HG03103 (cell line): ENCODE results near the gene NUDT3.
A peak's percentile ranks its signal among the peaks of the same experiment; 100 is the strongest.
"Not testable (repeated sequence)": the region's sequence is repeated elsewhere in the genome, so short reads cannot be mapped to it uniquely, and the experiment has no call there.

Experiments used
- ATAC-seq: cut with Tn5 transposase; IDR thresholded peaks from one replicate; pipeline ENCODE4 v1.9.1; 2021; ENCODE audit warnings: low read depth; ENCODE audit not compliant: unreplicated experiment

The NUDT3 gene

DNA sequence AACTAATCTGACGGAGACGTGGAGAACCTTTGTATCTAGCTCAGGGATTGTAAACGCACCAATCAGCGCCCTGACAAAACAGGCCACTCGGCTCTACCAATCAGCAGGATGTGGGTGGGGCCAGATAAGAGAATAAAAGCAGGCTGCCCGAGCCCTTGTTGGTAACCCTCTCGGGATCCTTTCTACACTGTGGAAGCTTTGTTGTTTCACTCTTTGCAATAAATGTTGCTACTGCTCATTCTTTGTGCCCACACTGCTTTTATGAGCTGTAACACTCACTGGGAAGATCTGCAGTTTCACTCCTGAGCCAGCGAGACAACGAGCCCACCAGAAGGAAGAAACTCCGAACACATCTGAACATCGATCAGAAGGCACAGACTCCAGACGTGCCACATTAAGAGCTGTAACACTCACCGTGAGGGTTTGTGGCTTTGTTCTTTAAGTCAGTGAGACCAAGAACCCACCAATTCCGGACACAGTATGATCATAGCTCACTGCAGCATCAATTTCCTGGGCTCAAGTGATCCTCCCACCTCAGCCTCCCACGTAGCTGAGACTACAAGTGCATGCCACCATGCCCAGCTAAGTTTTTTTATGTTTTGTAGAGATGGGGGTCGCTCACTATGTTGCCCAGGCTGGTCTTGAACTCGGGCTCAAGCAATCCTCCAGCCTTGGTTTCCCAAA lies 122.7 kb downstream of the NUDT3 start:
- ATAC-seq, result not testable (repeated sequence)

DNA sequence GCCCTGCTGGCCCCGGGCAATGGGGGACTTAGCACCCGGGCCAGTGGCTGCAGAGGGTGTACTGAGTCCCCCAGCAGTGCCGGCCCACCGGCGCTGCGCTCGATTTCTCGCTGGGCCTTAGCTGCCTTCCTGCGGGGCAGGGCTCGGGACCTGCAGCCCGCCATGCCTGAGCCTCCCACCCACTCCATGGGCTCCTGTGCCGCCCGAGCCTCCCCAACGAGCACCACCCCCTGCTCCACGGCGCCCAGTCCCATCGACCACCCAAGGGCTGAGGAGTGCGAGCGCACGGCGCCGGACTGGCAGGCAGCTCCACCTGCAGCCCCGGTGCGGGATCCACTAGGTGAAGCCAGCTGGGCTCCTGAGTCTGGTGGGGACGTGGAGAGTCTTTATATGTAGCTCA lies 123.3 kb downstream of the NUDT3 start:
- not testable (repeated sequence) for ATAC-seq

GRCh38 chr6:34267746-34268145 lies 124.7 kb downstream of the NUDT3 start:
- no peak for ATAC-seq

GRCh38 chr6:34263484-34263883 lies 129.0 kb downstream of the NUDT3 start:
- not testable (repeated sequence) for ATAC-seq

DNA sequence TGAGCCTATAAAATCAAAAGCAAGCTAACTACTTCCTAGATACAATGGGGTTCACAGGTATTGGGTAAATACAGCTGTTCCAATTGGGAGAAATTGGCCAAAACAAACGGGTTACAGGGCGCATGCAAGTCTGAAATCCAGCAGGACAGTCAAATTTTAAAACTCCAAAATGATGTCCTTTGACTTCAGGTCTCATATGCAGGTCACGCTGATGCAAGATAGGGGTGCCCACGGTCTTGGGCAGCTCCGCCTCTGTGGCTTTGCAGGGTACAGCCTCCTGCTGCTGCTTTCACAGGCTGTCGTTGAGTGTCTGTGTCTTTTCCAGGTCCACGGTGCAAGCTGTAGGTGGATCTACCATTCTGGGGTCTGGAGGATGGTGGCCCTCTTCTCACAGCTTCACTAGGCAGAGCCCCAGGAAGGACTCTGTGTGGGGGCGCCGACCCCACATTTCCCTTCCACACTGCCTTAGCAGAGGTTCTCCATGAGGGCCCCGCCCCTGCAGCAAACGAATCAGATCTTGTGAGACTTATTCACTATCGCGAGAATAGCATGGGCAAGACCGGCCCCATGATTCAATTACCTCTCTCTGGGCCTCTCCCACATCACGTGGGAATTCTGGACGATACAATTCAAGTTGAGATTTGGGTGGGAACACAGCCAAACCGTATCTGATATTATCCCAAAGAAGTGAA lies 131.7 kb downstream of the NUDT3 start:
- no peak for ATAC-seq

DNA sequence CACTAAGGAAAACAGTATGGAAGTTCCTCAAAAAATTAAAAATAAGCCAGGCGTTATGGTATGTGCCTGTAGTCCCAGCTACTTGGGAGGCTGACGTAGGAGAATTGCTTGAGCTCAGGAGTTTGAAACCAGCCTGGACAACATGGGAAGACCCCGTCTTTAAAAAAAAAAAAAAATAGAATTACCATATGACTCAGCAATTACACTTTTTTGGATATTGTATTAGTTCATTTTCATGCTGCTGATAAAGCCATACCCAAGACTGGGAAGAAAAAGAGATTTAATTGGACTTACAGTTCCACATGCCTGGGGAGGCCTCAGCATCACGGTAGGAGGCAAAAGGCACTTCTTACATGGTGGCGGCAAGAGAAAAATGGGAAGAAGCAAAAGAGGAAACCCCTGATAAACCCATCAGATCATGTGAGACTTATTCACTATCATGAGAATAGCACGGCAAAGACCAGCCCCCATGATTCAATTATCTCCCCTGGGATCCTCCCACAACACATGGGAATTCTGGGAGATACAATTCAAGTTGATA lies 132.9 kb downstream of the NUDT3 start:
- no peak for ATAC-seq

DNA sequence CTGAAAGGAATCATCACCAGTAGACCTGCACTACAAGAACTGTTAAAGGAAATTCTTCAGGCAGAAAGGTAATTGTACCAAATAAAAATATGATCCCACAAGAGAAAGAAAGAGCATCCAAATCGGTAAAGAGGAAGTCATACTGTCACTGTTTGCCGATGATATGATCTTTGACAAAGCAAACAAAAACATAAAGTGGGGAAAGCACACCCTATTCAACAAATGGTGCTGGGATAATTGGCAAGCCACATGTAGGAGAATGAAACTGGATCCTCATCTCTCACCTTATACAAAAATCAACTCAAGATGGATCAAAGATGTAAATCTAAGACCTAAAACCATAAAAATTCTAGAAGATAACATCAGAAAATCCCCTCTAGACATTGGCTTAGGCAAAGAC lies 140.1 kb downstream of the NUDT3 start:
- not testable (repeated sequence) for ATAC-seq

DNA sequence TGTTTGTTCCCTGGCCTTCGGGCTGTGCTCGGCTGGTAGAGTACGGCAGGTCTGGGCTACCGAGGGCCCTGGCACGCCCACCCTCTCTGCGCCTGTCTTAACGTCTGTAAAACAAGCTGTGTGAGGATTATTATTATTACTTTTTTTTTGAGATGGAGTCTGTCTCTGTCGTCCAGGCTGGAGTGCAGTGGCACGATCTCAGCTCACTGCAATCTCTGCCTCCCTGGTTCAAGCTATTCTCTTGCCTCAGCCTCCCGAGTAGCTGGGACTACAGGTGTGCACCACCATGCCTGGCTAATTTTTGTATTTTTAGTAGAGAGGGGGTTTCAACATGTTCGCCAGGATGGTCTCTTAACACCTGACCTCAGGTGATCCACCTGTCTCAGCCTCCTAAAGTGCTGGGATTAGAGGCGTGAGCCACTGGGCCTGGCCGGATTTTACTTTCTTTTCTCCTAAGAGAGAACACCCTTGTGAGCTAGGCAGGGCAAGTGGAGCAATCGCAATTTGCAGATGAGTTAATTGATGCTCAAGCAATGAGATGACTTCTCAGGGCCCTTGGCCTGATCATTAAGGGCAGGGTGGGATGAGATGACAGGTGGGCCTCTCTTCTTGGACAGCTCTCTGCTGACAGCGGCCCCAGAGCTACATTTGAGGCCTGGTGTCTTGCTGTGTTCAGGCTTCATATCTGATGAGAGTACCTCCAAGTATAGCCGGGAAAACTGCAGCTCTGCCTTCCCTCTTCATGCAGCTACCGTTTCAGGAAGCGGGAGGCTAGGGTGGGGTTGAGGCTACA lies 142.8 kb downstream of the NUDT3 start:
- peak; percentile 24 for ATAC-seq

DNA sequence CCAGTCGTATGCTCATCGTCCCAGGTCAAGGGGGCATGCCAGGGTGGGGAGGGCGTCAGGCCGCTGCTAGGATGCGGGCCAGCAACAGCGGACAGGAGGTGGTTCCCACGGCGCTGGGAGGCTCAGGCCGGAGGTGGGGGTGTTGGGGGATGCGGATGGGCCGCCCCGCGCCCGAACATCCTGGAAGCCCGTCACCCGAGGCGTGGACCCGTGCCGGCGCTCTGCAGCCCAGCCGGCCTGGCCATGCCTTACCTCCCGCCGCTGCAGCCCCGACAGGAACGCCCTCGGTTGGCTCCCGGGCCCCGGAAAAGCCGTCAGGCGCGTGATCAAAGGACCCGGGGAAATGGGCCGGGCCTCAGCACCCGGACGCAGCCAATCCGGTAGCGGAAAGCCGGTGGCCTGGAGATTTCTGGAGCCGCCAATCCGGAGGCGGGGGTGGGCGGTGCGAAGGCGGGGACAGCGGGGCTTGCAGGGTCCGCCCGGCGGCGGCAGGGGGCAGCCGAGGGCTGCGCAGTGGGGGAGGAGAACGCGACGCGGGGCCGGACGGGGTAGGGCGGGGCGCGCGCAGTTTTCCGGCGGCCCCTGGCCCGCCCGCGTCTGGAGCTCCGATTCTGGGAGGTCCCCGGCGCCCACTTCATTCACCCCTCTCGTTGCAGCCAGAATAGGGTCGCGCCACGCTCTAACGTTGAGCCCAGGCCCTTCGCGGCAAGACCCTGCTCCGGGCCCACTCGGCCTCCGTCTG lies 143.6 kb downstream of the NUDT3 start, which contains the start of gene SMIM29:
TSS of gene SMIM29 (minus strand) at position 280 of the 742 bp plus-strand sequence. CDS start 1,215 bp downstream, outside the sequence.
- ATAC-seq, result peak; percentile 62

GRCh38 chr6:34248198-34248726 lies 144.2 kb downstream of the NUDT3 start:
- no peak for ATAC-seq

DNA sequence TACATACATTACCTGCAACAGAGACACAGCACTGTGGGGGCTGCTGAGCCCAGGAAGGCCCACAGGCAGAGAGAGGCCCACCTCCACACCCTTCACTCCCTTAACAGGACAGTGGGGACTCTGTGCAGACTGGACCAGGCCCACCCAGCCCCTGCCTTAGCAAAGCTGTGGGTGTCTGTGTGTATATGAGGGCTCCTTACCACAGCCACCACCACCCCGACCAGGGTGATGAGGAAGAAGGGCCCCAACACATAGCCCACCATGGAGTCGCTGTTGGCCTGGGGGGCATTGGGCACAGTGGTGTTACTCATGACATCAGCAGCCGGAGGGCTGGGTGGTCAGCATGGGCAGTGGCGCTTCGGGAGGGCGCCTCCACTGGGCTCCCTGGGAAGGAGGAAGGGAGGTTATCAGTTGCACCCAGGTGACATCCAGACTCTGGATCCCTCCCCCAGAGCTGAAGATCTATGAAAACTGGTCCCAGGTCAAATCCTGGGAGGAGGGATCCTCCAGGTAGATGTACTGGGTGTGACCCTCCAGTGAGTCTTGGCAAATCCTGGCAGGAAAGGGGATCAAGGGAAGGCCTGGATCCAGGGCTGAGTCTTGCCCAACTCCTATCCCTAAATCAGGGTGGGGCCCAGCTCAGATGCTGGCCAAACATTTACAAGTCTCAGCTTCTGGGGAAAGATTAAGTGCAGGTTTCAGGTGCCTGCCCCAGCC lies 144.8 kb downstream of the NUDT3 start:
- no peak for ATAC-seq

DNA sequence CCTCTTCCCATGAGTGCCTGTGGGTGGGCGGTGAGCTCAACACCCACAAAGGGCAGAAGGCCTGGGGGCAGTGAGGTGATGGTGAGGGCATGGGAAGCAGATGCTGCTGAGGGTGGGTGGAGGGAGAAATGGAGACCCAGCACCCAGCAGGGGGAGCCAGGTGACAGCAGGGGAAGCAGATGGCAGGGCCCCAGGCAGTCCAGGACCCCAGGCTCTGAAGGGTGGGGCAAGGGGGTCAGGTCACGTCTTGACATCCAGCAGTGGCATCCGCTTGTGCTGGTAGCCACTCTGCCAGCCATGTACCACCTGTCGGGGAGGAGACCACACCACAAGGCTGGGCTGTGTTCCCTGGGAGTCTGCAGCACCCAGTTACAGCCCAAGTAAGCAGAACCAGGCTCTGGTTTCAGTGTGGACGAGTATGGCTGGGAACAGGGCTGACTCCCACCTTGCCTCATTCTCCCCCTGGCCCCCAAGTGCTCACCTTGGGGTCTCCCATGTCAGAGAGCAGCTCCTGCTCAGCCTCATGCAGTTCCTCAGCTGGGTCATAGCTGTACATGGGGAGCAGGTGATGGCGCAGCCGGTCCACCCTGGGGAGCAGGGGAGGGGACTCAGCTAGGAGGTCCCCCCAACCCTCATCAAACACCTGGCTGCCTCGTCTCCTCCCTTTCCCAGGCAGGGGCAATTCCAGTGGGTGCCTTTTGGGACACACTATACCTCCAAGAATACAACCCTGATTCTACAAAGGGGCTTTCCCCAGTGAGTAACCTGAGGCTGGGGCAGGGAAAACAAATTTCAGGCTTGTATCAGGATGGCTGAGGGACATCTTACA lies 145.7 kb downstream of the NUDT3 start:
- ATAC-seq, result no peak

GRCh38 chr6:34246249-34246562 lies 146.3 kb downstream of the NUDT3 start:
- no peak for ATAC-seq

DNA sequence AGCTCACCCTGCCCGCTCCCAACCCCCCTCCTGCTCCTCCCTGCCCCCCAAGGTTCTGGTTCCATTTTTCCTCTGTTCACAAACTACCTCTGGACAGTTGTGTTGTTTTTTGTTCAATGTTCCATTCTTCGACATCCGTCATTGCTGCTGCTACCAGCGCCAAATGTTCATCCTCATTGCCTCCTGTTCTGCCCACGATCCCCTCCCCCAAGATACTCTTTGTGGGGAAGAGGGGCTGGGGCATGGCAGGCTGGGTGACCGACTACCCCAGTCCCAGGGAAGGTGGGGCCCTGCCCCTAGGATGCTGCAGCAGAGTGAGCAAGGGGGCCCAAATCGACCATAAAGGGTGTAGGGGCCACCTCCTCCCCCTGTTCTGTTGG lies 146.7 kb downstream of the NUDT3 start:
- not testable (repeated sequence) for ATAC-seq

DNA sequence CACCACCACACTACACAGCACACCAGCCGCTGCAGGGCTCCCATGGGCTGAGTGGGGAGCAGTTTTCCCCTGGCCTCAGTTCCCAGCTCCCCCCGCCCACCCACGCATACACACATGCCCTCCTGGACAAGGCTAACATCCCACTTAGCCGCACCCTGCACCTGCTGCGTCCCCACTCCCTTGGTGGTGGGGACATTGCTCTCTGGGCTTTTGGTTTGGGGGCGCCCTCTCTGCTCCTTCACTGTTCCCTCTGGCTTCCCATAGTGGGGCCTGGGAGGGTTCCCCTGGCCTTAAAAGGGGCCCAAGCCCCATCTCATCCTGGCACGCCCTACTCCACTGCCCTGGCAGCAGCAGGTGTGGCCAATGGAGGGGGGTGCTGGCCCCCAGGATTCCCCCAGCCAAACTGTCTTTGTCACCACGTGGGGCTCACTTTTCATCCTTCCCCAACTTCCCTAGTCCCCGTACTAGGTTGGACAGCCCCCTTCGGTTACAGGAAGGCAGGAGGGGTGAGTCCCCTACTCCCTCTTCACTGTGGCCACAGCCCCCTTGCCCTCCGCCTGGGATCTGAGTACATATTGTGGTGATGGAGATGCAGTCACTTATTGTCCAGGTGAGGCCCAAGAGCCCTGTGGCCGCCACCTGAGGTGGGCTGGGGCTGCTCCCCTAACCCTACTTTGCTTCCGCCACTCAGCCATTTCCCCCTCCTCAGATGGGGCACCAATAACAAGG lies 147.3 kb downstream of the NUDT3 start:
- not testable (repeated sequence) for ATAC-seq

GRCh38 chr6:34243901-34244884 lies 148.3 kb downstream of the NUDT3 start:
- ATAC-seq, result no peak
